Endodermal cell (in vitro differentiated cells): ENCODE measurements around the gene MBD3L1. TPM values are rescaled to one million over a fixed set of nuclear protein-coding genes. Genes with fewer than 3 reads are reported as not detected.

Experiments used
- DNase-seq: peaks from one replicate; pipeline ENCODE4 v3.0.0-alpha.2; 2017
- H3K27ac ChIP-seq: 2 replicates; pipeline ENCODE4 v1.5.1; 2013; ENCODE audit warnings: mild to moderate bottlenecking, low read depth, low read length, moderate library complexity
- H3K27me3 ChIP-seq: 2 replicates; pipeline ENCODE4 v1.6.1; 2013; ENCODE audit warnings: mild to moderate bottlenecking, low read length, moderate library complexity; ENCODE audit not compliant: insufficient read depth, control insufficient read depth, poor library complexity, severe bottlenecking
- H3K36me3 ChIP-seq: 2 replicates; pipeline ENCODE4 v1.7.0; 2013; ENCODE audit warnings: mild to moderate bottlenecking, low read length, moderate library complexity; ENCODE audit not compliant: control insufficient read depth, insufficient read depth
- H3K4me1 ChIP-seq: one replicate; pipeline ENCODE4 v1.7.0; 2013; ENCODE audit warnings: low read length; ENCODE audit not compliant: control insufficient read depth, insufficient read depth
- H3K4me3 ChIP-seq: 2 replicates; pipeline ENCODE4 v1.5.1; 2013; ENCODE audit warnings: mild to moderate bottlenecking, low read length, moderate library complexity
- H3K9ac ChIP-seq: 2 replicates; pipeline ENCODE4 v1.6.1; 2013; ENCODE audit warnings: mild to moderate bottlenecking, low read length, moderate library complexity; ENCODE audit not compliant: poor library complexity, severe bottlenecking; ENCODE audit errors: extremely low read depth
- H3K9me3 ChIP-seq: 2 replicates; pipeline ENCODE4 v1.6.1; 2013; ENCODE audit warnings: mild to moderate bottlenecking, low read length, moderate library complexity; ENCODE audit not compliant: control insufficient read depth
- H3K27ac Mint-ChIP-seq: 2 replicates; pipeline ENCODE4 v1.8.0; 2020; ENCODE audit warnings: mixed read lengths
- H3K27me3 Mint-ChIP-seq: 2 replicates; pipeline ENCODE4 v1.8.0; 2021; ENCODE audit warnings: mild to moderate bottlenecking, mixed read lengths; ENCODE audit not compliant: insufficient read depth
- H3K36me3 Mint-ChIP-seq: 2 replicates; pipeline ENCODE4 v1.8.0; 2020; ENCODE audit warnings: low read depth, mixed read lengths
- H3K4me1 Mint-ChIP-seq: 2 replicates; pipeline ENCODE4 v1.8.0; 2020; ENCODE audit warnings: mixed read lengths
- H3K4me3 Mint-ChIP-seq: 2 replicates; pipeline ENCODE4 v1.8.0; 2020; ENCODE audit warnings: mild to moderate bottlenecking, moderate library complexity, mixed read lengths
- H3K9me3 Mint-ChIP-seq: 2 replicates; pipeline ENCODE4 v1.8.0; 2020; ENCODE audit warnings: mild to moderate bottlenecking, mixed read lengths
- WGBS, 2 experiments: methylation state at CpG; one replicate each; pipeline versions ENCODE4 v1.1.5 to v1.1.7; 2013; ENCODE audit warnings: missing lambda C conversion rate in 2 of 2, mixed read lengths in 1 of 2; ENCODE audit not compliant: insufficient coverage in 1 of 2, insufficient read length in 1 of 2; 5-methylcytosine and 5-hydroxymethylcytosine counted together
- total RNA-seq, 2 donors: library from RNA; stranded (reverse); fragmentation: NEBNext Ultra II Directional in 1 of 2; extraction: Animal tissue kit (Norgen Biotek cat#: 25700) in 1 of 2; gene quantifications; 2 replicates in 1 of 2; 3 replicates in 1 of 2; pipeline ENCODE4 v1.2.1, GENCODE V29; 2021
- TF ChIP-seq, protein P1 (sequence below): fragments of 200-600 bp; sonication (generic); conservative IDR thresholded peaks from 2 replicates; pipeline ENCODE4 v1.5.0; 2021; ENCODE audit warnings: antibody characterized with exemption, mild to moderate bottlenecking

Gene MBD3L1
- total RNA-seq, 2 donors from 2014 or later = not detected

DNA sequence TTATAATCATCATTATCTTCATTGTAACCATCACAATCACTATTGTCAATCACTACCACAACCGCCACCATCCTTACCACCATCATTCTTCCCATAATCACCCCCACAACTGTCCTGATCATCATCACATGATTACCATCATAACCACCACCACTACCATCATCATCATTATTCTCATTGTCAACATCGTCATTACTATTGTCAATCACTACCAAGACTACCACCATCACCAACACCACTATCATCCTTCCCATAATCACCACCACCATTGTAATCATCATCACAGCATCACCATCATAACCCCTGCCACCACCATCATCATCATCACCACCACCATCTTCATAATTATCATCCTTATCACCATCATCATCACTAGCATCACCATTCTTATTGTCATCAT lies 55.2 kb downstream of the MBD3L1 start:
- no peaks in the 10 kb centered on the region for H3K27me3 Mint-ChIP-seq
- Histone ChIP-seq H3K4me3 (no peak overlapping the region), H3K27ac (no peak overlapping the region), H3K36me3 (no peaks in the 10 kb centered on the region), H3K27me3 (no peaks in the 10 kb centered on the region), H3K4me1 (no peaks in the 10 kb centered on the region), H3K9me3 (peaks cover 77% of the 10 kb centered on the region), H3K9ac (no peak overlapping the region)
- H3K4me3 Mint-ChIP-seq = no peak overlapping the region
- DNase-seq = no peak
- H3K27ac Mint-ChIP-seq = no peak overlapping the region
- 67 to 74% methylated on average over 2 of the region's 2 CpGs for WGBS, 2 experiments
- H3K4me1 Mint-ChIP-seq = no peaks in the 10 kb centered on the region
- no peaks in the 10 kb centered on the region for H3K36me3 Mint-ChIP-seq
- H3K9me3 Mint-ChIP-seq = no peaks in the 10 kb centered on the region
- TF ChIP-seq, protein P1, sequence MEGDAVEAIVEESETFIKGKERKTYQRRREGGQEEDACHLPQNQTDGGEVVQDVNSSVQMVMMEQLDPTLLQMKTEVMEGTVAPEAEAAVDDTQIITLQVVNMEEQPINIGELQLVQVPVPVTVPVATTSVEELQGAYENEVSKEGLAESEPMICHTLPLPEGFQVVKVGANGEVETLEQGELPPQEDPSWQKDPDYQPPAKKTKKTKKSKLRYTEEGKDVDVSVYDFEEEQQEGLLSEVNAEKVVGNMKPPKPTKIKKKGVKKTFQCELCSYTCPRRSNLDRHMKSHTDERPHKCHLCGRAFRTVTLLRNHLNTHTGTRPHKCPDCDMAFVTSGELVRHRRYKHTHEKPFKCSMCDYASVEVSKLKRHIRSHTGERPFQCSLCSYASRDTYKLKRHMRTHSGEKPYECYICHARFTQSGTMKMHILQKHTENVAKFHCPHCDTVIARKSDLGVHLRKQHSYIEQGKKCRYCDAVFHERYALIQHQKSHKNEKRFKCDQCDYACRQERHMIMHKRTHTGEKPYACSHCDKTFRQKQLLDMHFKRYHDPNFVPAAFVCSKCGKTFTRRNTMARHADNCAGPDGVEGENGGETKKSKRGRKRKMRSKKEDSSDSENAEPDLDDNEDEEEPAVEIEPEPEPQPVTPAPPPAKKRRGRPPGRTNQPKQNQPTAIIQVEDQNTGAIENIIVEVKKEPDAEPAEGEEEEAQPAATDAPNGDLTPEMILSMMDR = no peak

DNA sequence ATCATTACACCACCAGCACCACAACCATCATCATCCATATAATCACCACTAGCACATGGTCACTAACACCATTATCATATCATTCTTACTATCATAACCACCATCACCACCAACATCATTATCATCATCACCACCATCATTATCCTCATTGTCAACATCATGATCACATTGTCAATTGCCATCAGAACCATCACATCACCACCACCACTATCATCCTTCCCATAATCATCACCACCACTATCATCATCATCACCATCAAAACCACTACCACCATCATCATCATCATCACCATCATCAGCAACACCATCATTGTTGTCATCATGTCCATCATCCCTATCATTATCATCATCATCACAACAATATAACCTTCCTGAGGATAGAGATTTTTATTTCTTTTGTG lies 58.1 kb downstream of the MBD3L1 start:
- no peaks in the 10 kb centered on the region for H3K9me3 Mint-ChIP-seq
- H3K27me3 Mint-ChIP-seq = no peaks in the 10 kb centered on the region
- H3K36me3 ChIP-seq = no peaks in the 10 kb centered on the region
- DNase-seq = no peak
- TF ChIP-seq, protein P1 = no peak
- H3K4me3 Mint-ChIP-seq = no peak overlapping the region
- no peaks in the 10 kb centered on the region for H3K27me3 ChIP-seq
- H3K4me1 Mint-ChIP-seq = no peaks in the 10 kb centered on the region
- H3K4me1 ChIP-seq = no peaks in the 10 kb centered on the region
- no peak overlapping the region for H3K27ac ChIP-seq
- no peak overlapping the region for H3K27ac Mint-ChIP-seq
- peaks cover 79% of the 10 kb centered on the region for H3K9me3 ChIP-seq
- no peak overlapping the region for H3K4me3 ChIP-seq
- no peak overlapping the region for H3K9ac ChIP-seq
- H3K36me3 Mint-ChIP-seq = no peaks in the 10 kb centered on the region

Other genes with a start within 250 kb of the MBD3L1 start
- 10 to 100 TPM; 19.3 to 35.9 TPM for gene ADAMTS10, start 221.7 kb upstream of the MBD3L1 start, total RNA-seq
- not detected for gene NFILZ, start 201.7 kb upstream of the MBD3L1 start, total RNA-seq
- not detected for gene ACTL9, start 133.6 kb upstream of the MBD3L1 start, total RNA-seq
- gene OR2Z1, start 110.7 kb upstream of the MBD3L1 start, total RNA-seq = not detected
- 10 to 100 TPM in 1 of 2 donors, 1 to 10 TPM in 1; 8.1 to 18.9 TPM for gene ZNF558, start 73 bp upstream of the MBD3L1 start, total RNA-seq
- under 1 TPM; 0.13 to 0.40 TPM for gene MUC16, start 178.0 kb downstream of the MBD3L1 start, total RNA-seq